ENCODE data around the gene IRGC. TPM values are rescaled to one million over a fixed set of nuclear protein-coding genes. Genes with fewer than 3 reads are reported as not detected.

The IRGC gene
- polyA plus RNA-seq, 1 donor from 2014 or later: 0.51 TPM

DNA sequence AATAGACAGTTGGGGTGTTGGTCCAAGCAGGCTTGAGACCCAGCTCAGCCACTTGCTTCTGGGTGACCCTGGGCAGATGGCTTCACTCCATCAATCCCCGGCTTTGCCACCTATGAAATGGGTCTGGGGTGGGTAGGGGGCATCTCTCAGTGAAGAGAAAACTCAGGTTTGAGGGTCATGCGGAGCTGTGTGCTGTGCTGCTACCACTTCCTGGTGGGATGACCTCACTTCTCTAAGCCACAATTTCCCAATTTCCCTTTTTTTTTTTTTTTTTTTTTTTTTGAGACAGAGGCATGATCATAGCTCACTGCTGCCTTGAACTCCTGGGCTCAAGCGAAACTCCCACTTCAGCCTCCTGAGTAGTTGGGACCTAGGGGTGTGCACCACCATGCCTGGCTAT lies 41.3 kb upstream of the IRGC start:
- H3K27me3 ChIP-seq (ENCODE audit: insufficient read depth, low read depth, low read length): peaks cover 18% of the 10 kb centered on the region
- no peak overlapping the region for H3K4me3 ChIP-seq (ENCODE audit: low read length)
- no peak overlapping the region for H3K27ac ChIP-seq (ENCODE audit: low read length)
- no peaks in the 10 kb centered on the region for H3K9me3 ChIP-seq (ENCODE audit: low read length)
- H2AFZ ChIP-seq (ENCODE audit: low read depth, low read length): no peak overlapping the region
- no peaks in the 10 kb centered on the region for H3F3A ChIP-seq (ENCODE audit: insufficient read depth, low read length, poor library complexity, severe bottlenecking)
- no peaks in the 10 kb centered on the region for H4K20me1 ChIP-seq (ENCODE audit: insufficient read depth)
- no peaks in the 10 kb centered on the region for H3K36me3 ChIP-seq (ENCODE audit: insufficient read depth, low read length)
- no peak overlapping the region for H3K4me2 ChIP-seq (ENCODE audit: low read length)
- no peak for TF ChIP-seq SMC3 (conservative IDR thresholded peaks at IDR 0.05; ENCODE audit: poor library complexity)
- TF ChIP-seq, protein P1, sequence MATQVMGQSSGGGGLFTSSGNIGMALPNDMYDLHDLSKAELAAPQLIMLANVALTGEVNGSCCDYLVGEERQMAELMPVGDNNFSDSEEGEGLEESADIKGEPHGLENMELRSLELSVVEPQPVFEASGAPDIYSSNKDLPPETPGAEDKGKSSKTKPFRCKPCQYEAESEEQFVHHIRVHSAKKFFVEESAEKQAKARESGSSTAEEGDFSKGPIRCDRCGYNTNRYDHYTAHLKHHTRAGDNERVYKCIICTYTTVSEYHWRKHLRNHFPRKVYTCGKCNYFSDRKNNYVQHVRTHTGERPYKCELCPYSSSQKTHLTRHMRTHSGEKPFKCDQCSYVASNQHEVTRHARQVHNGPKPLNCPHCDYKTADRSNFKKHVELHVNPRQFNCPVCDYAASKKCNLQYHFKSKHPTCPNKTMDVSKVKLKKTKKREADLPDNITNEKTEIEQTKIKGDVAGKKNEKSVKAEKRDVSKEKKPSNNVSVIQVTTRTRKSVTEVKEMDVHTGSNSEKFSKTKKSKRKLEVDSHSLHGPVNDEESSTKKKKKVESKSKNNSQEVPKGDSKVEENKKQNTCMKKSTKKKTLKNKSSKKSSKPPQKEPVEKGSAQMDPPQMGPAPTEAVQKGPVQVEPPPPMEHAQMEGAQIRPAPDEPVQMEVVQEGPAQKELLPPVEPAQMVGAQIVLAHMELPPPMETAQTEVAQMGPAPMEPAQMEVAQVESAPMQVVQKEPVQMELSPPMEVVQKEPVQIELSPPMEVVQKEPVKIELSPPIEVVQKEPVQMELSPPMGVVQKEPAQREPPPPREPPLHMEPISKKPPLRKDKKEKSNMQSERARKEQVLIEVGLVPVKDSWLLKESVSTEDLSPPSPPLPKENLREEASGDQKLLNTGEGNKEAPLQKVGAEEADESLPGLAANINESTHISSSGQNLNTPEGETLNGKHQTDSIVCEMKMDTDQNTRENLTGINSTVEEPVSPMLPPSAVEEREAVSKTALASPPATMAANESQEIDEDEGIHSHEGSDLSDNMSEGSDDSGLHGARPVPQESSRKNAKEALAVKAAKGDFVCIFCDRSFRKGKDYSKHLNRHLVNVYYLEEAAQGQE (IDR thresholded peaks at IDR 0.05; ENCODE audit: borderline replicate concordance): no peak
- no peak for TF ChIP-seq RAD21 (conservative IDR thresholded peaks at IDR 0.05)
- TF ChIP-seq EZH2 (IDR thresholded peaks at IDR 0.05; ENCODE audit: borderline replicate concordance, insufficient read depth, low read length, poor library complexity, severe bottlenecking): no peak
- TF ChIP-seq, protein P2, sequence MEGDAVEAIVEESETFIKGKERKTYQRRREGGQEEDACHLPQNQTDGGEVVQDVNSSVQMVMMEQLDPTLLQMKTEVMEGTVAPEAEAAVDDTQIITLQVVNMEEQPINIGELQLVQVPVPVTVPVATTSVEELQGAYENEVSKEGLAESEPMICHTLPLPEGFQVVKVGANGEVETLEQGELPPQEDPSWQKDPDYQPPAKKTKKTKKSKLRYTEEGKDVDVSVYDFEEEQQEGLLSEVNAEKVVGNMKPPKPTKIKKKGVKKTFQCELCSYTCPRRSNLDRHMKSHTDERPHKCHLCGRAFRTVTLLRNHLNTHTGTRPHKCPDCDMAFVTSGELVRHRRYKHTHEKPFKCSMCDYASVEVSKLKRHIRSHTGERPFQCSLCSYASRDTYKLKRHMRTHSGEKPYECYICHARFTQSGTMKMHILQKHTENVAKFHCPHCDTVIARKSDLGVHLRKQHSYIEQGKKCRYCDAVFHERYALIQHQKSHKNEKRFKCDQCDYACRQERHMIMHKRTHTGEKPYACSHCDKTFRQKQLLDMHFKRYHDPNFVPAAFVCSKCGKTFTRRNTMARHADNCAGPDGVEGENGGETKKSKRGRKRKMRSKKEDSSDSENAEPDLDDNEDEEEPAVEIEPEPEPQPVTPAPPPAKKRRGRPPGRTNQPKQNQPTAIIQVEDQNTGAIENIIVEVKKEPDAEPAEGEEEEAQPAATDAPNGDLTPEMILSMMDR (IDR thresholded peaks at IDR 0.05; ENCODE audit: poor library complexity, severe bottlenecking): no peak
- no peak for TF ChIP-seq EP300 (conservative IDR thresholded peaks at IDR 0.05; ENCODE audit: poor library complexity, severe bottlenecking)
- no peak for TF ChIP-seq MXI1 (conservative IDR thresholded peaks at IDR 0.05; ENCODE audit: poor library complexity, severe bottlenecking)
- TF ChIP-seq TAF1 (IDR thresholded peaks at IDR 0.05; ENCODE audit: low read depth): no peak
- TF ChIP-seq POLR2AphosphoS5 (IDR thresholded peaks at IDR 0.05): no peak
- no peak overlapping the region for H3K9ac ChIP-seq (ENCODE audit: low read length)
- no peaks in the 10 kb centered on the region for H3K79me2 ChIP-seq (replicated peaks; ENCODE audit: insufficient read depth, low read length)
- no peaks in the 10 kb centered on the region for H3K9me2 ChIP-seq (ENCODE audit: insufficient read depth, low read length)

DNA sequence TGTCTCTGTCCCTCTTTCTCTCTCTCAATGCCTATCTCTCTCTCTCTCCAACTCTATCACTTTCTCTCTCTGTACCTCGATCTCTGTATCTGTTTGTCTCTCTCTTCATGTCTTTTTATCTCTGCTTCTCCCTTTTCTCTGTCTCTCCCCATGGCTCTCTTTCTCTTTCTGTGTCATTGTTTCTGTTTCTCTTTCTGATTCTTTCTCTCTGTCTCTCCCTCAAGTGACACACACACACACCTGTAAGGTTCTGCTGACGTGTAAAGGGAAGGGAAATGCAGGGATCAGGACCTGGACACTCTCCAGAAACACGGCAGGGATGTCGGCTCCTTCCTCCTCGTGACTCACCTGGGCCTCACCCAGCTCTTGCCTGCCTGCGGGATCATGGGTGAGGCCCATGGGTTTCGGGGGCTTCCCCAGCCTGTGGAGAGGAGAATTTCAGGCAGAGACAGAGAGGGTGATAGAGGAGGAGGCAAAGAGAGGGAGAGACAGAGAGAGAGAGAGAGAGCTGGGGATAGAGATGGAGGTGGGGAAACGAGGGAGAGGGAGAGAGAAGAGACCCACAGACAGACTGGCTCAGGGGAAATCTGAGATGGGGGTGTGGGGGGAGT lies 40.5 kb upstream of the IRGC start:
- H3K4me2 ChIP-seq (ENCODE audit: low read length): no peak overlapping the region
- no peak overlapping the region for H2AFZ ChIP-seq (ENCODE audit: low read depth, low read length)
- H3K27ac ChIP-seq (ENCODE audit: low read length): no peak overlapping the region

More for the DNA sequence above, 40.5 kb upstream of the IRGC start:
- TF ChIP-seq POLR2AphosphoS5 (IDR thresholded peaks at IDR 0.05) (no peak), EZH2 (IDR thresholded peaks at IDR 0.05; ENCODE audit: borderline replicate concordance, insufficient read depth, low read length, poor library complexity, severe bottlenecking) (no peak), RAD21 (conservative IDR thresholded peaks at IDR 0.05) (no peak), TAF1 (IDR thresholded peaks at IDR 0.05; ENCODE audit: low read depth) (no peak), EP300 (conservative IDR thresholded peaks at IDR 0.05; ENCODE audit: poor library complexity, severe bottlenecking) (no peak), SMC3 (conservative IDR thresholded peaks at IDR 0.05; ENCODE audit: poor library complexity) (no peak), MXI1 (conservative IDR thresholded peaks at IDR 0.05; ENCODE audit: poor library complexity, severe bottlenecking) (no peak)
- TF ChIP-seq, protein P2 (IDR thresholded peaks at IDR 0.05; ENCODE audit: poor library complexity, severe bottlenecking): no peak
- TF ChIP-seq, protein P1 (IDR thresholded peaks at IDR 0.05; ENCODE audit: borderline replicate concordance): no peak
- H3K9ac ChIP-seq (ENCODE audit: low read length): no peak overlapping the region
- H3K27me3 ChIP-seq (ENCODE audit: insufficient read depth, low read depth, low read length): peaks cover 10% of the 10 kb centered on the region
- no peak overlapping the region for H3K4me3 ChIP-seq (ENCODE audit: low read length)
- no peaks in the 10 kb centered on the region for H3F3A ChIP-seq (ENCODE audit: insufficient read depth, low read length, poor library complexity, severe bottlenecking)
- no peaks in the 10 kb centered on the region for H3K9me3 ChIP-seq (ENCODE audit: low read length)
- H4K20me1 ChIP-seq (ENCODE audit: insufficient read depth): no peaks in the 10 kb centered on the region
- no peaks in the 10 kb centered on the region for H3K79me2 ChIP-seq (replicated peaks; ENCODE audit: insufficient read depth, low read length)
- H3K36me3 ChIP-seq (ENCODE audit: insufficient read depth, low read length): no peaks in the 10 kb centered on the region
- no peaks in the 10 kb centered on the region for H3K9me2 ChIP-seq (ENCODE audit: insufficient read depth, low read length)
